Activated CD8-positive, alpha-beta memory T cell treated with anti-CD3 and anti-CD28 coated beads, Interleukin-2, amount 10 ng/mL, durations not matched to agents 7 days and 5 days (primary cell): ENCODE results near the gene KRT12. TPM values are rescaled to one million over a fixed set of nuclear protein-coding genes. Genes with fewer than 3 reads are reported as not detected.

Experiments used
- ATAC-seq: fragments of 150-1000 bp; cut with Tn5 transposase; one replicate; pipeline ENCODE4 v1.10.0; 2021; ENCODE audit warnings: moderate library complexity
- CTCF ChIA-PET: fragments of 350-600 bp; sonication (Branson Sonifier 250); formaldehyde crosslinking; loops from one replicate; lab custom pipeline; 2021; ENCODE audit warnings: antibody characterized with exemption; lab: Charles Lee
- DNase-seq: peaks from one replicate; pipeline ENCODE4 v3.0.0-alpha.2; 2020
- H3K27ac Mint-ChIP-seq: one replicate; pipeline ENCODE4 v1.8.0; 2021; ENCODE audit warnings: mild to moderate bottlenecking, mixed read lengths
- H3K27me3 Mint-ChIP-seq: one replicate; pipeline ENCODE4 v1.8.0; 2021; ENCODE audit warnings: mixed read lengths
- H3K36me3 Mint-ChIP-seq: one replicate; pipeline ENCODE4 v1.8.0; 2021; ENCODE audit warnings: mild to moderate bottlenecking, mixed read lengths
- H3K4me1 Mint-ChIP-seq: one replicate; pipeline ENCODE4 v1.8.0; 2021; ENCODE audit warnings: mixed read lengths
- H3K4me3 Mint-ChIP-seq: one replicate; pipeline ENCODE4 v1.8.0; 2021; ENCODE audit warnings: mild to moderate bottlenecking, moderate library complexity, mixed read lengths
- H3K9me3 Mint-ChIP-seq: one replicate; pipeline ENCODE4 v1.8.0; 2022; ENCODE audit warnings: low read depth, mixed read lengths
- total RNA-seq, 2 experiments: library from RNA; stranded (reverse); gene quantifications; one replicate each; pipeline ENCODE4 v1.2.3, GENCODE V29; 2021

The KRT12 gene
- total RNA-seq, 2 experiments from 2014 or later: not detected

DNA sequence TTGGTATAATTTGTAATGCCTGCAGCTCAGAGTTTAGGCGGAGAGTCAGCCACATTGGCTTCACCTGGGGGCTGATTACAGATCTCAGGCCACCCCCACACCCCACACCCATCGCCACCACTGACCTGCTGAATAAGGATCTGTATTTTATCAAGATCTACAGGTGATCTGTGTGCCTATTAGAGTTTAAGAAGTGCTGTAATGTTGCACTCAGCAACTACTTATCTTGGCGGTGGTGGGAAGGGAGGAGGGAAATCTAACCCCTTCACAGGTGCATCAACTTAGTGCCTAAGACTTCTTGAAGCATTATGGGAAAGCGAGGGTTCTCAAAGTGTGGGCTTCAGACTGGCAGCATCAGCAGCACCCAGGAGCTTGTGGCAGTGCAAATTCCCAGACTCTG is 35.5 kb upstream of the KRT12 start:
- no peak for DNase-seq
- no peaks in the 10 kb centered on the region for H3K9me3 Mint-ChIP-seq
- no peak overlapping the region for H3K4me3 Mint-ChIP-seq
- H3K27me3 Mint-ChIP-seq: peaks cover 46% of the 10 kb centered on the region
- H3K36me3 Mint-ChIP-seq: no peaks in the 10 kb centered on the region
- H3K4me1 Mint-ChIP-seq: peaks cover 10% of the 10 kb centered on the region
- ATAC-seq: no peak
- CTCF ChIA-PET: interaction anchor here (0.7 to 3.3 kb wide), 4 partner anchors 45 to 760 kb away, joined by 3 to 13 read pairs (median 3); no protein-coding TSS in a partner anchor
- no peak overlapping the region for H3K27ac Mint-ChIP-seq

- Mint-ChIP-seq H3K9me3 (no peaks in the 10 kb centered on the region), H3K4me1 (peaks cover 10% of the 10 kb centered on the region), H3K36me3 (no peaks in the 10 kb centered on the region), H3K27ac (no peak overlapping the region), H3K27me3 (peaks cover 48% of the 10 kb centered on the region), H3K4me3 (no peak overlapping the region)
- CTCF ChIA-PET: interaction anchor here (0.7 to 3.3 kb wide), 5 partner anchors 24 to 761 kb away, joined by 3 to 13 read pairs (median 3); no protein-coding TSS in a partner anchor
- DNase-seq (no peak), ATAC-seq (no peak)
Observed at GRCh38 chr17:40901981-40902474, 35.0 kb upstream of the KRT12 start.

DNA sequence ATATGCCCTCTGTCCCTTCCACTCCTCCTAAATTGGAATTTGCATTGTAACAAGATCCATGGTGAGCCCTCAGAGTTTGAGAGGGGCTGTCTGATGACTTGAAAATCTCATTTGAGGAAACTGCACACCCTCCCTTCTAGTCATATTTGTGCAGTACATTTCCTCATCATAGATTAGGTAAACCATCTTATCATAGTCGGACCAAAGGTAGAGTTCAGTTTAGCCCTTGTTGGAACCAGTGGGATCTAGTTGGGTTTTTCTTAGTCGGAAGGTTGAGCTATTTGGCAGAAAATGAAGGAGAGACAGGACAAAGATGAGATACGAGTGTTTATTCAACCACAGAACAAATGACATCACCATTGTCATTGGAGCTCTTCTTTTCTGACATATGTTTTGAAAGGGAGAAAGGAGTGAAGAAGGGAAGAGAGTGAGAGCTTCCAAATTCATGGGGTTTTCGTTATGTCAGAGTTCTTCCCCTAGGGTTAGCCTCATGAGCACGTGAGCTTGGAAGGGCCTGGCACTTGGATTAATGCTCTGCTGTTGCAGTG is 33.9 kb upstream of the KRT12 start:
- no peaks in the 10 kb centered on the region for H3K9me3 Mint-ChIP-seq
- H3K27ac Mint-ChIP-seq: no peak overlapping the region
- no peak for DNase-seq
- CTCF ChIA-PET: interaction anchor here (1.6 kb wide), 1 partner anchor 23 kb away, joined by 3 read pairs; no protein-coding TSS in a partner anchor
- no peak for ATAC-seq
- peaks cover 10% of the 10 kb centered on the region for H3K4me1 Mint-ChIP-seq
- no peak overlapping the region for H3K4me3 Mint-ChIP-seq
- no peaks in the 10 kb centered on the region for H3K36me3 Mint-ChIP-seq
- peaks cover 42% of the 10 kb centered on the region for H3K27me3 Mint-ChIP-seq

- H3K9me3 Mint-ChIP-seq: no peaks in the 10 kb centered on the region
- peaks cover 51% of the 10 kb centered on the region for H3K27me3 Mint-ChIP-seq
- CTCF ChIA-PET: interaction anchor here (0.8 kb wide), 1 partner anchor 12 kb away, joined by 3 read pairs; the partner anchor contains the start of gene KRT20
- H3K4me1 Mint-ChIP-seq: peaks cover 2% of the 10 kb centered on the region
- ATAC-seq: no peak
- no peak for DNase-seq
- H3K36me3 Mint-ChIP-seq: no peaks in the 10 kb centered on the region
- no peak overlapping the region for H3K4me3 Mint-ChIP-seq
- H3K27ac Mint-ChIP-seq: no peak overlapping the region
Observed at GRCh38 chr17:40896916-40897455, 30.0 kb upstream of the KRT12 start.

DNA sequence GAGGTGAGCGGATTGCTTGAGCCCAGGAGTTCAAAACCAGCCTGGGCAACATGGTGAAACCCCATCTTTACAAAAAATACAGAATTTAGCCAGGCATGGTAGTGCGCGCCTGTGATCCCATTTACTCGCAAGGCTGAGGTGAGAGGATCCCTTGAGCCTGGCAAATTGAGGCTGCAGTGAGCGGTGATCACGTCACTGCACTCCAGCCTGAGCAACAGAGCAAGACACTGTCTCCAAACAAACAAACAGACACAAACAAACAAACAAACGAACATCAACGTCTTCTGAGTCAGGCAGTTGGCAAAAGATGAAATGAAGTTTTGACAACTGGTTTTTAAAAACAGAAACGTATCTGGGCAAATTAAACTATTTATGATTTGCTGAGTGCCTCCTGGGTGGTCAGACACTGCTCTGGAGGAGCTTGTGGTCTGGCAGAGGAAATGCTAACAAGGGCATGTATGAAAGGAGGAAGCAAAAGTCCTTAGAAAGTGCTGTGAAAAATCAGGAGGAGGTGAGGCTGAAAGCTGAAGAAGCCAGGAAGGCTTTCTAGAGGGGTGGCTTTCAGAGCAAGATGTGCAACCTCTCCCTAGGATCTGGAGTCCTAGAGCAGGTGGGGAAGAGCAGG is 28.2 kb upstream of the KRT12 start:
- Mint-ChIP-seq H3K27me3 (peaks cover 42% of the 10 kb centered on the region), H3K36me3 (no peaks in the 10 kb centered on the region), H3K4me3 (no peak overlapping the region), H3K27ac (no peak overlapping the region), H3K4me1 (no peaks in the 10 kb centered on the region), H3K9me3 (no peaks in the 10 kb centered on the region)
- CTCF ChIA-PET: no interaction called here
- ATAC-seq (no peak), DNase-seq (no peak)

DNA sequence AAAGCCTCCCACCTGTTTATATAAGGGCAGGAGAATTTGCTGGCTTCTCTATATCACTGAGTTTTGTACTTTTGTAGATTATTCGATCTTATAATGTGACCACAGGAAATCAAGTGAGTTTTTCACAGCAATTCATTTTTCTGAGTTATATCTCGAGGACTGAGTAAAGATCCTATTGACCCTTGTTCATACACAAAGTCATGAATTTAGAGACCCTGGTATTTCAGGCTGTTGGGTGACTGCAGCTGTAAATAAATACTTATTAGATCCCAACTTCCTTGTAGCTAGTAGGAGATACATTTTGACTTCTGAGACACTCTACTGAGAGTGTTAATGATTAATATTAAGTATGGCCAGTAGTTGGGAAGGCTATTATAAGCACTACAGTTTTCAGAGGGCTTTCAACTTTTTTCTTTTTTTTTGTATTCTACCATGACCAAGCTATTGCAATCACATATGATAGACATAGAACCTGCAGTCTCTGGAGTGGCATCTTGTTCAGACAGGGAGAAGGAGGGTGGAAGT is 21.2 kb upstream of the KRT12 start:
- DNase-seq (no peak), ATAC-seq (no peak)
- Mint-ChIP-seq H3K4me3 (no peak overlapping the region), H3K9me3 (no peaks in the 10 kb centered on the region), H3K36me3 (no peaks in the 10 kb centered on the region), H3K4me1 (no peaks in the 10 kb centered on the region), H3K27ac (no peak overlapping the region), H3K27me3 (peaks cover 52% of the 10 kb centered on the region)
- CTCF ChIA-PET: interaction anchor here (1.7 kb wide), 1 partner anchor 760 kb away, joined by 6 read pairs; no protein-coding TSS in a partner anchor

DNA sequence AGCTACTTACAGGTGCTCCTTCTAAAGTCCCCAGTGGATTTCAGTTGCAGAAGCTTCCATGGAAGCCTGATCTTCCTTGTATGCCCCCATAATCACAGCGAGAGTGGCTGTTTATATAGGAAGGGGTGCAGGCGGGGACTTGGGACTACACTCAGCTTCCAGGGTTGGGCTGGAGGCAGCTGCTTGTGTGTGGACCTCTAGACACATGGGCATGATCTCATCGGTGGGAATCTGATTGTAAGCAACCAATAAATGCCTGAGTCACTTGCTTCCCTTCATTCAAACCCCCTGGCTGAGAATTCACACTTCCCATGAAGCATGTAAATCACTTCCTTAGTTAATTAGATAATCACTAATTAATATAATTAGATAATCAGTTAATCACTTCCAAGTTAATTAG is 19.1 kb upstream of the KRT12 start:
- Mint-ChIP-seq H3K4me1 (no peaks in the 10 kb centered on the region), H3K9me3 (no peaks in the 10 kb centered on the region), H3K4me3 (no peak overlapping the region), H3K27me3 (peaks cover 49% of the 10 kb centered on the region), H3K36me3 (no peaks in the 10 kb centered on the region), H3K27ac (no peak overlapping the region)
- ATAC-seq: no peak
- no peak for DNase-seq
- CTCF ChIA-PET: interaction anchor here (1.0 kb wide), 1 partner anchor 40 kb away, joined by 3 read pairs; no protein-coding TSS in a partner anchor

GRCh38 chr17:40884708-40885512 is 17.9 kb upstream of the KRT12 start, which contains the start of gene KRT20:
Gene KRT20, minus strand, starts transcription at chr17:40885242. Its CDS starts 57 bp downstream, at chr17:40885185.
- H3K27me3 Mint-ChIP-seq: peaks cover 49% of the 10 kb centered on the region
- H3K36me3 Mint-ChIP-seq: no peaks in the 10 kb centered on the region
- CTCF ChIA-PET: interaction anchor here (0.7 to 1.5 kb wide), 3 partner anchors 12 to 438 kb away, joined by 3 read pairs; no protein-coding TSS in a partner anchor
- DNase-seq (no peak), ATAC-seq (no peak)
- H3K4me3 Mint-ChIP-seq: no peak within 1 kb of the TSS
- H3K27ac Mint-ChIP-seq: no peak within 1 kb of the TSS
- no peaks in the 10 kb centered on the region for H3K9me3 Mint-ChIP-seq
- no peaks in the 10 kb centered on the region for H3K4me1 Mint-ChIP-seq

- Mint-ChIP-seq H3K4me3 (no peak overlapping the region), H3K36me3 (no peaks in the 10 kb centered on the region), H3K27ac (no peak overlapping the region), H3K4me1 (no peaks in the 10 kb centered on the region), H3K9me3 (no peaks in the 10 kb centered on the region), H3K27me3 (peaks cover 39% of the 10 kb centered on the region)
- DNase-seq (no peak), ATAC-seq (no peak)
- CTCF ChIA-PET: interaction anchor here (1.0 to 1.5 kb wide), 2 partner anchors 21 to 765 kb away, joined by 3 read pairs; no protein-coding TSS in a partner anchor
Observed at GRCh38 chr17:40883626-40884334, 16.8 kb upstream of the KRT12 start.

GRCh38 chr17:40883031-40883430 is 16.0 kb upstream of the KRT12 start:
- no peaks in the 10 kb centered on the region for H3K9me3 Mint-ChIP-seq
- CTCF ChIA-PET: interaction anchor here (1.0 kb wide), 1 partner anchor 766 kb away, joined by 3 read pairs; no protein-coding TSS in a partner anchor
- no peaks in the 10 kb centered on the region for H3K36me3 Mint-ChIP-seq
- DNase-seq: no peak
- H3K4me1 Mint-ChIP-seq: no peaks in the 10 kb centered on the region
- no peak overlapping the region for H3K27ac Mint-ChIP-seq
- ATAC-seq: no peak
- peaks cover 32% of the 10 kb centered on the region for H3K27me3 Mint-ChIP-seq
- H3K4me3 Mint-ChIP-seq: no peak overlapping the region

GRCh38 chr17:40879026-40879425 is 12.0 kb upstream of the KRT12 start:
- H3K4me3 Mint-ChIP-seq: no peak overlapping the region
- no peak for DNase-seq
- H3K27me3 Mint-ChIP-seq: peaks cover 16% of the 10 kb centered on the region
- no peaks in the 10 kb centered on the region for H3K9me3 Mint-ChIP-seq
- H3K4me1 Mint-ChIP-seq: no peaks in the 10 kb centered on the region
- H3K36me3 Mint-ChIP-seq: no peaks in the 10 kb centered on the region
- no peak overlapping the region for H3K27ac Mint-ChIP-seq
- CTCF ChIA-PET: interaction anchor here (1.0 kb wide), 1 partner anchor 22 kb away, joined by 3 read pairs; no protein-coding TSS in a partner anchor
- no peak for ATAC-seq

DNA sequence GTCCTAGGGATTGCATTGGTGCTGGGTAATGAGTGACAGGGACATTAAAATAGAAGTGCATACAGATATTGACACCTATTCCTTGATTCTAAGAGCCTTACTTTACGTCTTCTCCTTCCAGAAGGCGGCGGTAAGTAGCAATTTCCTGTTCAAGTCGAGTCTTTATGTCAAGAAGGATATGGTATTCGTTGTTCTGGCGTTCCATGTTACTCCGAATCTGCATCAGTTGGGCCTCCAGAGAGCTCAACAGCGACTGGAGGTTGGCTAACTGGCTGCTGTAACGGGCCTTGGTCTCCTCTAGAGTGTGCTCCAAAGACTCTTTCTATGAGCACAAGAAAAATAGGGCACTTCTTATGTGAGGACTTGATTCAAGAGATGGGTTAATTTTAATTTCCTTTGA is 11.0 kb upstream of the KRT12 start:
- no peaks in the 10 kb centered on the region for H3K9me3 Mint-ChIP-seq
- H3K36me3 Mint-ChIP-seq: no peaks in the 10 kb centered on the region
- ATAC-seq (no peak), DNase-seq (no peak)
- no peaks in the 10 kb centered on the region for H3K4me1 Mint-ChIP-seq
- CTCF ChIA-PET: interaction anchor here (0.6 to 1.0 kb wide), 2 partner anchors 23 to 853 kb away, joined by 3 read pairs; no protein-coding TSS in a partner anchor
- H3K4me3 Mint-ChIP-seq: no peak overlapping the region
- no peak overlapping the region for H3K27ac Mint-ChIP-seq
- peaks cover 9% of the 10 kb centered on the region for H3K27me3 Mint-ChIP-seq
